ENCODE data around the gene SMARCA2.

The SMARCA2 gene

DNA sequence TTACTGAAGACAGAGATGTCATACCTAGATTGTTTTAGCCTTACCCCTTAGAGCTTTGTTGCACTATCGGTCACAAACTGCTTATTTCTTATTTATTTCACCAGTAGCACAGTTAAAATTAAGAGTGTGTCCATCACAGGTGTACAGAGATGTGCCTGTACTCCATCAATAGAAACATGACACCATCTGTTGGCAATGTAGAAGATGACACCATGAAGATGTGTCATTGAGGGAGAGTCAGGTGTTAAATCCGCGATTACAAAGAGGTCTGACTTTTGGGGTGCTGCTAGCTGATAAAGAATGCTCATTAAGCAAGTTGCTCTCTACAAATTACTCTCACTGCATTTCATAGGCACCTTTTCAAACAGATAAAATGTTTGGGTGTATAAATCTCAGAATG lies 164.4 kb downstream of the SMARCA2 start:
- peak in 1 of 2 experiments; percentile 15 for DNase-seq

GRCh38 chr9:2180154-2180553 lies 165.0 kb downstream of the SMARCA2 start:
- no peak for DNase-seq

GRCh38 chr9:2180704-2181103 lies 165.6 kb downstream of the SMARCA2 start:
- DNase-seq = no peak

DNA sequence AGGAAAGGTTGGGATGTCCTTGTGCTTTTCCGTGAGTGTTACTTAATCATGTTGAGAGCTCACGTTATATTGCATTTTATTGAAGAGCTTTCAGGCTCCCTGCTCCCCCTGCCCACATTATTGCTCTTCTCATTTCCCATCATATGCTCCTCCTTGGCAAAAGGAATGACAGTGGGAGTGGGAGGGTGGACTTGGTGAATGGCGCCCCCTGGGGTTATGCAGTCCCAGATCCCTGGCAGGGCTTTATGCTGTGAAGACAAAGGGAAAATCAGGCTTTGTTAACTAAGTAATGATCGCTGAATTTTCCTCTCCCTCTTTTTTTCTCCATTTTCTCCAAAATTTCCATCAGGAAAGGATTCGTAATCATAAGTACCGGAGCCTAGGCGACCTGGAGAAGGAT lies 166.6 kb downstream of the SMARCA2 start:
- DNase-seq = peak in 1 of 2 experiments; percentile 37

- no peak for DNase-seq
Measured at GRCh38 chr9:2190939-2191608, 175.9 kb downstream of the SMARCA2 start.

DNA sequence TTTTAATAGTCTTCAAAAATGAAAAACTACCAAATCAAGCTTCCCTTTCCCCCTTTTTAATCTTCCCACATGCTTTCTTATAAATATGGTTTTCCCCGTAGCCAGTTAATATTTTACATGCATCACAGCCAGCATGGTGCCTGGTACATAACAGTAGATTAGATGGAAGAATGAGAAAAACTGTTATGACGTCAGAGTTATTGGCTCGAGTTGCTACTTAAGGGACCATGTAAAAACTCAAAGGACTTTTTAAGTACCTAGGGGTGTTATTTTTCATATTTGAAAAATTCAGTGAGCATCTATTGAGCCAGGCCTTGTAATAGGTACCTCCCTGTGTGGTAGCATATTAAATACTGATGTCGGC lies 176.4 kb downstream of the SMARCA2 start:
- DNase-seq = no peak

DNA sequence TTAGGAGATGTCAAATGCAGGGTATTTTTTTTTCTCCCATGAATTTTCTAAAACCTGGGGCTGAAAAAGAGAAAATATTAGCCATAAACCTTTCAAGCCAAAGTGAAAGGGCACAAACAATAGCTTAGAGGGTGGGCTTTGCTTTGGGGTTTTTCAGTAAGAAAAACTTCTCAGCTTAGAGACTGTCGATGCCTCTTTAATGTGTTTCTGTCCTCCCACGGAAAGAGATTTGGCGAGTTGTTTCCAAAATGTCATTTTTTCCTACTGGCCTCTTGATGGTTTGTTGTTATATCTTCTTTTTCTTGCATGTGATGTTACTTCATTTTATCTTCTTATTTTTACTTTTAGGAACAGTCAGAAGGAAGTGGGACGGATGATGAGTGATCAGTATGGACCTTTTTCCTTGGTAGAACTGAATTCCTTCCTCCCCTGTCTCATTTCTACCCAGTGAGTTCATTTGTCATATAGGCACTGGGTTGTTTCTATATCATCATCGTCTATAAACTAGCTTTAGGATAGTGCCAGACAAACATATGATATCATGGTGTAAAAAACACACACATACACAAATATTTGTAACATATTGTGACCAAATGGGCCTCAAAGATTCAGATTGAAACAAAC lies 177.3 kb downstream of the SMARCA2 start:
- no peak for DNase-seq

- no peak for DNase-seq
Measured at GRCh38 chr9:2193552-2193951, 178.4 kb downstream of the SMARCA2 start.

- DNase-seq = no peak
Measured at GRCh38 chr9:2195211-2195610, 180.1 kb downstream of the SMARCA2 start.

GRCh38 chr9:2196757-2197156 lies 181.6 kb downstream of the SMARCA2 start:
- DNase-seq = no peak

DNA sequence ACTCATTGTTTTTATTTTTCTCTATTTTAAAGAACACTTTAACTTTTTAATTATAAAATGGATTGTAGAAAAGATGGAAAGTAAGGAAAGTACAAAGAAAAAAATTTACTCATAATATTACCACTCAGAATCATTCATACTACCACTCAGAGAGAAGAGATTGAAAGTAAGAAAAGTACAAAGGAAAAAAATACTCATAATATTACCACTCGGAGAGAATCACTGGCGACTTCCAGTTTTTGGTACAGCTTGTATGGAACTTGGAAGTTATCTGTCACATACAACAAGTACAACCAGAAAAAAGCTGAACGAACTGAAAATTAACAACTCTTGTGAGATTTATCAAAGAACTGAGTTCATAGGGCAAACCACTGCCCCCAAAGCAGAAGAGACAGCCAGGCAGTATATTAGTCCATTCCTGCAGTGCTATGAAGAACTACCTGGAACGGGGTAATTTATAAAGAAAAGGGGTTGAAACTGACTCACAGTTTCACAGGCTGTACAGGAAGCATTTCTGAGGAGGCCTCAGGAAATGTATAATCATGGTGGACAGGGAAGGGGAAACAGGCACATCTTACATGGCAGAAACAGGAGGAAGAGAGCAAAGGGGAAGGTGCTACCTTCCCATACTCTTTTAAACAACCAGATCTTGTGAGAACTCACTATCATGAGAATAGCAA lies 183.9 kb downstream of the SMARCA2 start:
- no peak for DNase-seq

DNA sequence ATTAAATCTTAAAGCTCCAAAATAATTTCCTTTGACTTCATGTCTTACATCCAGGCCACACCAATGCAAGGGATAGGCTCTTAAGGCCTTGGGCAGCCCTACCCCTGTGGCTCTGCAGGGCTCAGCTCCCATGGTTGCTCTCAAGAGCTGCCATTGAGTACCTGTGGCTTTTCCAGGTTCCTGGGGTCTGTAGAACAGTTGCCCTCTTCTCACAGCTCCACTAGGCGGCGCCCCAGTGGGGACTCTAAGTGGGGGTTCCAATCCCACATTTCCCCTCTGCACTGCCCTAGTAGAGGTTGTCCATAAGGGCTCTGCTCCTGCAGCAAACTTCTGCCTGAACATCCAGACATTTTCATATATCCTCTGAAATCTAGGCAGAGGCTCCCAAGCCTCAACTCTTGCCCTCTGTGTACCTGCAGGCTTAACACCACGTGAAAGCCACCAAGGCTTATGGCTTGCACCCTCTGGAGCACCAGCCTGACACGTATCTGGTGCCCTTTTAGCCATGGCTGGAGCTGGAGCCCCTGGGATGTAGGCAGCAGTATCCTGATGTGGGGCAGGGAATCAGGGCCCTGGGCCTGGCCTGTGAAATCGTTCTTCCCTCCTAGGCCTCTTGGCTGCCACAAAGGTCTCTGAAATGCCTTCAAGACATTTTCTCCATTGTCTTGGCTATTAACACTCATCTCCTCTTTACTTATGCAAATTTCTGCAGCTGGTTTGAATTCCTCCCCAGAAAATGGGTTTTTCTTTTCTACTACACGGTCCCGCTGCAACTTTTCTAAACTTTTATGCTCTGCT lies 185.1 kb downstream of the SMARCA2 start:
- DNase-seq = no peak

DNA sequence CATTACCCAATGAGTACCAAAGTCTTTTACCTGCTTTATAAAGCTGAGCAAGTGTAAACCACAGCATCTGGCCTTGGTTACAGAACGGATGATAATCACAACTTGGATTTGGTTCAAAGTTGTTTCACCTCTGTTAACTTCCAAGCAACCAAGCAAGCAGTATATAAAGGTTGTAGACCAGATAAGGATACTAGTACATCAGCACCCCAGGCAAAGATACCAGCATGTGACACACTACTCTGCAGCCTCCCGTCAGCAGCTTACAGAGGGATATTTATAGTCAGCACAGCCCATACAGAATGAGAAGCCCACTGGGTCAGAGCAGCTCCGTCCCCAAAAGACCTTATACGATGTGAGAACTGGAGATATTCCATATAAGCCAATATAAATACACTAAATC lies 193.3 kb downstream of the SMARCA2 start:
- DNase-seq = no peak

DNA sequence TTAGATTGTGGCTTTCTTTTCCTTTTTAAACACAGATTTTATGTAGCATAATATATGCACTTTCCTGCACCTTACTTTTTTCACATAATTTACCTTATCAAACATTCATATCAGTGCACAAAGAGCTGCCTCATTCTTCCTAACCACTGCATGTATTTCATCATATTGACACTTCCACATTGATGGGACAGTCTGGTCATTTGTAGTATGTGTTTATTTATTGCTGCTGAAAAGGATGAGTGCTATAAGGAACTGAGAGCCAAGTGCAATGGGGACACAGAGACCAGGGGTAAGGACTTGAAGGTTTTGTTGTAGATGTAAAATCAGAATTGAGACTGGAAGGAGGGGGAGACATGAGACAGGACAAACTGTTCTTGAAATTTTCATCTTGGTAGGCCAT lies 193.8 kb downstream of the SMARCA2 start:
- DNase-seq = no peak

DNA sequence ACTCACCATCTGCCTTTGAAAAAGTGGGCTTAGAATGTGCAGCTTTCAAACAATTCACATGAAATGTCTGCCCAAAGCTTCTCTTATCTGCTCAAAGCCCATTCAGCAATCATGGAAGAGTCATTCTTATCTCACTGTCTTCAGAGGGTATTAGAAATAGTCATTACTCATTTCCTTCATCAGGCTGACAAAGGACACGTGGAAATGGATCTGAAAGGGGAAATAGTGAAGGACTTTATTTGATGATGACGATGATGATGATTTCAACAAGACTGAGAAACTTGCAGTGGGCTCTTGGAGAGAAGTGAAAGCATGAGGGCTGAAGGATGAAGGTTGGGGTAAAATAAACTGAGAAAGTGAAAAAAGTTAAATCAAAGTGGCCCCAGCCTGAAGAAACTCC lies 194.3 kb downstream of the SMARCA2 start:
- no peak for DNase-seq

- DNase-seq = no peak
Measured at GRCh38 chr9:2210201-2210600, 195.1 kb downstream of the SMARCA2 start.

DNA sequence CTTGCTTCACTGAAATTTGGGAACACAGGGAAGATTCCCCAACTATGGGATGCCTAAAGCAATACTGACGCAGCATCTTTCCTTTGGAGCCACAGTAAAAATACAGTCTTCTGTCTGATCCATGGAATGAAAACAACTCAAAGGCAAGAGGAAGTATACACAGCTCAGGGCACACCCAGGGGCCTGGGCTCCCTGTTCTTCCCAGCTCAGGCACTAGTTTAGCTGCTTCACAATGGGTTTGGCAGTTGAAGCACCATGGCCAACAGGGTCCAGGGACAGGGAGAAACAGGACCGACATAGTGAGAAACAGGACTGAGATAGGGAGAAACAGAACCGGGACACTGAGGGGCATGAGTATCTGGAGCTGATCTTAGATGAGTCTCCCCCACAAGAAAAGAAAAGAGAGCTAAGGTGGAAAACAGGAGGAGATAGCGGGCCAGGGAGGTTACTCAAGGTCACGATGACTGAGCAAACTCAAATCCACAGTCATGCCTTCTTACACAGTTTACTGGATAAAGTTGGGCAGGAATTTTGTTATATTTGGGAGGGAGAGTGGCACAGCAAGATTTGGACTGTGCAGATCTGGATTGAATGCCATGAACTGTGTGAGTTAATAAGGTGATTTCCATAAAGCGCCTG lies 198.8 kb downstream of the SMARCA2 start:
- DNase-seq = peak in 1 of 2 experiments; percentile 43

GRCh38 chr9:2214707-2215106 lies 199.6 kb downstream of the SMARCA2 start:
- no peak for DNase-seq

- no peak for DNase-seq
Measured at GRCh38 chr9:2215921-2216441, 200.8 kb downstream of the SMARCA2 start.

DNA sequence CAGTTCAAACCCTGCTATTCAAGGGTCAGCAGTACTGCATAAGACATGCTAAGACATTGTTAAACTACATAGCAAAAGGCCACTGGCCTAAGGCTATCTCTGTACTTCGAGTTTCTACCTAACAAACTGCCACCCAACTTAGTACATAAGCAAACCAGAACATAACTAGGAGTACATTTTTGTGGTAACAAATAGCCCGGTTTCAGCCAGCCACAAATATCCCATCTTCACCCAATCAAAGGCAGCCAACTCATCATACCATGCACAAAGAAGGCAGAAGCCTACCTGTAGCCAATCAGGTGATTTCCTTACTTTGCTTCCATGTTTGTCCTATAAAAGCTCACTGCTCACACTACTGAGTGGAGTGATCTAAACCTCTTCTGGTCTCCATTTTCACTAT lies 201.4 kb downstream of the SMARCA2 start:
- DNase-seq = no peak

GRCh38 chr9:2217540-2217939 lies 202.4 kb downstream of the SMARCA2 start:
- no peak for DNase-seq

GRCh38 chr9:2220036-2220435 lies 204.9 kb downstream of the SMARCA2 start:
- no peak for DNase-seq

All from NCI-H526 (cell line).